Mucosa of descending colon (tissue), 3 donors: ENCODE results near the gene HOXA6. TPM values are rescaled to one million over a fixed set of nuclear protein-coding genes. Genes with fewer than 3 reads are reported as not detected.

Experiments used
- ATAC-seq: fragments of 200-7000 bp; cut with Tn5 transposase; one replicate; pipeline ENCODE4 v1.9.1; 2020; ENCODE audit warnings: mild to moderate bottlenecking, moderate library complexity
- DNase-seq, 3 donors: peaks; one replicate each; pipeline ENCODE4 v3.0.0-alpha.2; 2020
- H3K36me3 ChIP-seq: fragments of 200-600 bp; one replicate; pipeline ENCODE4 v1.8.0; 2021; ENCODE audit warnings: low read depth, mild to moderate bottlenecking
- H3K4me1 ChIP-seq: fragments of 200-600 bp; one replicate; pipeline ENCODE4 v1.8.0; 2021; ENCODE audit warnings: low read depth, mild to moderate bottlenecking
- H3K4me3 ChIP-seq: fragments of 200-600 bp; one replicate; pipeline ENCODE4 v1.8.0; 2021; ENCODE audit warnings: mild to moderate bottlenecking
- H3K9me3 ChIP-seq: fragments of 200-600 bp; one replicate; pipeline ENCODE4 v1.8.0; 2021; ENCODE audit warnings: mild to moderate bottlenecking
- intact Hi-C, 2 donors: fragments of 100-400 bp; cut with DNase I in 1 of 2; cut with micrococcal nuclease in 1 of 2; formaldehyde crosslinking; loops; one replicate each; pipeline versions ENCODE4 v1.11.0 to v1.11.1; 2022; cut with DNase I, micrococcal nuclease
- total RNA-seq, 3 donors: library from RNA; stranded (reverse); fragmentation: NEBNext Ultra II Directional in 2 of 3; extraction: Animal tissue kit (Norgen Biotek cat#: 25700) in 2 of 3; gene quantifications; one replicate each; pipeline versions ENCODE4 v1.2.1 to v1.2.4, GENCODE V29; 2021 to 2023
- TF ChIP-seq, protein P1 (sequence below): fragments of 200-600 bp; IDR thresholded peaks from one replicate; pipeline ENCODE4 v1.8.0; 2022; ENCODE audit warnings: antibody characterized with exemption, mild to moderate bottlenecking
- donor health status: DM: no; HTN: no; CAD: no; lungs with moderate emphysema.
- donor health status: DM: no; HTN: no; CAD: no.
- donor health status: DM: no; HTN: yes; CAD: no.

The HOXA6 gene
- total RNA-seq, 3 donors from 2014 or later: 20.2 to 39.5 (median 20.5) TPM

- H3K36me3 ChIP-seq: no peaks in the 10 kb centered on the region
- peaks cover 54% of the 10 kb centered on the region for H3K4me1 ChIP-seq
- intact Hi-C loops: no loop called here
- TF ChIP-seq, protein P1, sequence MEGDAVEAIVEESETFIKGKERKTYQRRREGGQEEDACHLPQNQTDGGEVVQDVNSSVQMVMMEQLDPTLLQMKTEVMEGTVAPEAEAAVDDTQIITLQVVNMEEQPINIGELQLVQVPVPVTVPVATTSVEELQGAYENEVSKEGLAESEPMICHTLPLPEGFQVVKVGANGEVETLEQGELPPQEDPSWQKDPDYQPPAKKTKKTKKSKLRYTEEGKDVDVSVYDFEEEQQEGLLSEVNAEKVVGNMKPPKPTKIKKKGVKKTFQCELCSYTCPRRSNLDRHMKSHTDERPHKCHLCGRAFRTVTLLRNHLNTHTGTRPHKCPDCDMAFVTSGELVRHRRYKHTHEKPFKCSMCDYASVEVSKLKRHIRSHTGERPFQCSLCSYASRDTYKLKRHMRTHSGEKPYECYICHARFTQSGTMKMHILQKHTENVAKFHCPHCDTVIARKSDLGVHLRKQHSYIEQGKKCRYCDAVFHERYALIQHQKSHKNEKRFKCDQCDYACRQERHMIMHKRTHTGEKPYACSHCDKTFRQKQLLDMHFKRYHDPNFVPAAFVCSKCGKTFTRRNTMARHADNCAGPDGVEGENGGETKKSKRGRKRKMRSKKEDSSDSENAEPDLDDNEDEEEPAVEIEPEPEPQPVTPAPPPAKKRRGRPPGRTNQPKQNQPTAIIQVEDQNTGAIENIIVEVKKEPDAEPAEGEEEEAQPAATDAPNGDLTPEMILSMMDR: no peak
- H3K9me3 ChIP-seq: no peaks in the 10 kb centered on the region
- ATAC-seq: no peak
- DNase-seq: peak in 2 of 3 donors; percentile 43 to 49
- no peak overlapping the region for H3K4me3 ChIP-seq
These were observed 29.6 kb downstream of the HOXA6 start for GRCh38 chr7:27117887-27118491.

- intact Hi-C loops: no loop called here
- Histone ChIP-seq H3K36me3 (no peaks in the 10 kb centered on the region), H3K4me3 (no peak overlapping the region), H3K4me1 (peaks cover 58% of the 10 kb centered on the region), H3K9me3 (no peaks in the 10 kb centered on the region)
- TF ChIP-seq, protein P1: no peak
- DNase-seq (peak in 2 of 3 donors; percentile 30 to 49), ATAC-seq (no peak)
These were observed 30.4 kb downstream of the HOXA6 start for GRCh38 chr7:27116962-27117886.

DNA sequence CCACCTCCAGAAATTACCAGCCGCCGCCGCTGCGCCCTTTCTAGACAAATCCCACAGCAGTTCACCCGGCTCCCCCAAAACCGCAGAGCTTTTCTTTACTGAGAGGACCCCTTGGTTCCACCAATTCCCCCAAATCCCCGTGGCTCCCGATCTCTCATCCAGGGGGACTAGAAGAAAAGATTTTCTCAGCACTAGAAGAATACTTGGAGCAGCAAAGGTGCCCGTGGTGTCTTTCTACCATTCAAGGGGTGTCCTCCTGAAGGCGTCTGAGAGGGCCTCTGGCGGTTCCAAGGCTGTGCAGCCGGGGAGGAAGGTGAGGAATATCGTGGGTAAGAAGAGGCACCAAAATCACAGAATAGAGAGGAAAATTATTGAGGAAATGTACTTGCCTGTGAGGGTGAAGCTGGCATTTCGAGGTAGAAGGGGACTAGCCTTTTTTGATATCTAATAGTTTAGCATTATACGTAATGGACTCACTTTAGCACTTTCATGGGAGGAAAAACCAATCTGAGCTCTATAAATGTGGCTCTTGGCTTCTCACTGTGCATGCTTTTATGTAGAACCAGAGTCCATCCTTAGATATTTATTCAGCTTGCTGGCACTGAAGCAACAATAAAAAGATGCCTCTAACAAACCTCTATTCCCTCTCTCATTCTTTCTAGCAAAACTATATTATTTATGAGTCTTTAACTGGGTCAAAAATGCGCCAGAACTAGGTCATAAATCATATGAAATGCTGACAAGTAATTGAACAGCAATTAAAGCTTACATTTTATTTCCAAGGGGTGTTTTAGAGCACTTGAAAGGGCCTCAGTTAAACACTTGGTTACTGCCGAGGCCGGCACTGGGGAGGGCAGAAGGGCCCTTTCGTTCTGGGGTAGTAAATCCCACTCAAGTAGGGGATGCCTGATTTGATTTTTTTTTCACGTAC is 31.3 kb downstream of the HOXA6 start:
- Histone ChIP-seq H3K4me1 (peaks cover 54% of the 10 kb centered on the region), H3K9me3 (no peaks in the 10 kb centered on the region), H3K4me3 (no peak overlapping the region), H3K36me3 (no peaks in the 10 kb centered on the region)
- intact Hi-C loops: no loop called here
- no peak for ATAC-seq
- TF ChIP-seq, protein P1: no peak
- DNase-seq: peak in 2 of 3 donors; percentile 30 to 42

DNA sequence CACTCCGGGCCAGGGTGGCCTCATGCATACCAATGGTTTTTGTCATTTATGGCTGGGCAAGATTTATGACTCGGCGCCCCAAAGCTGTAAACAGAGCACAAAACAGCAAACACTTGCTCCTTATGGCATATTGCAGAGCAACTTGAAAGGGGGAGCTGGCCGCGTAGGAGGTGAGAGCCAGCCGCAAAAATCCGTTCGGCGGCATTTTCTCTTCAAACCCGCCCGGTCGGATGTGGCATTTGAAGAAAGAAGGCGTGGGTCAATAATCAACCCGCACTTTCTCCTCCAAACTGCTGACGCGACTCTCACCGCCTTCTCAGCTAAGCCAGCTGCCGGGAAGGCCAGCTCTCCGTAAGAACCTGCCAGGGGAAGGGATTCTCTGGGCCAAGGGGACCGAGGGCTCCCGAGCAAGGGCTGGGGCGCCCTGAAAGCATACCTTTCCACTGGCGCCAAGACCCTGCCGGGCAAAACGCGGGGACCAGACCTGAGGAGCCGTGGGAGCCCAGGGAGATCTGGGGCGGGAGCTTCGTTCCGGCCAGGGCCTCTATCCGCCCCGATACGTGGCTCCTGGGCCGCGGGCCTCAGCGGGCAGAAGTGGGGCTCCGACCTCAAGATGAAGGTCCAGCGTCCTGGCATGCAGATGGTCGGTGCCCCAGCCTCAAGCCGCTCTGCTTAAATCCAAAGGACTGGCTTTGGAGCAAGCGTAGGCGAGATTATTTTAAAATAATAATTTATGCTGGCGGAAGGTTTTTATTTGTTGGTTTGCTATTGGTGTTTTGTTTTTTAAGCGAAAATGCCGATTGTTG is 32.1 kb downstream of the HOXA6 start:
- Histone ChIP-seq H3K9me3 (no peaks in the 10 kb centered on the region), H3K4me3 (peak overlapping the region; percentile 6), H3K4me1 (peaks cover 54% of the 10 kb centered on the region), H3K36me3 (no peaks in the 10 kb centered on the region)
- DNase-seq (peak; percentile 64 to 80 (median 64)), ATAC-seq (peak; percentile 50)
- TF ChIP-seq, protein P1: no peak
- intact Hi-C loops: no loop called here

GRCh38 chr7:27114881-27115220 is 32.7 kb downstream of the HOXA6 start:
- TF ChIP-seq, protein P1: no peak
- Histone ChIP-seq H3K4me1 (peaks cover 52% of the 10 kb centered on the region), H3K4me3 (no peak overlapping the region), H3K9me3 (no peaks in the 10 kb centered on the region), H3K36me3 (no peaks in the 10 kb centered on the region)
- ATAC-seq (no peak), DNase-seq (no peak)
- intact Hi-C loops: no loop called here
